HG03432 (cell line): ENCODE results near the gene AATF.

Experiments used
- ATAC-seq: cut with Tn5 transposase; IDR thresholded peaks from one replicate; pipeline ENCODE4 v1.9.1; 2021; ENCODE audit warnings: mild to moderate bottlenecking, moderate library complexity; ENCODE audit not compliant: unreplicated experiment

AATF gene

DNA sequence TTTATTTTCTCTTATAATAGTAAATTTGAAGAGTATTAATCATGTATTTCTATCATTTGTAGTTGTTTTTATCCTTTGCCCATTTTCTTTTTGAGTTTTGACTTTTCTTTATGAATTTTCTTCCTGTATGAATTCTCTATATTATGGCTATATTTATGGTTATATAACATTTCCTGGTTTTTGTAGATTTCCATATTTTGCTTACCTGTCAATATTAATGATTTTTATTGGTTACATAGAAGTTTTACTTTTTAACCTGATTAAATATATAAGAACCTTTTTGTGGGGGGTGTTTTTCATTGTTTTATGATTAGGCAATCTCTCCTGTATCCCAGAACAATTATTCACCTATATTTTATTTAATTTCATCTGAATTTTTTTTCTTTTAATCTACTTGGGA lies 93.2 kb downstream of the AATF start:
- ATAC-seq: no peak

DNA sequence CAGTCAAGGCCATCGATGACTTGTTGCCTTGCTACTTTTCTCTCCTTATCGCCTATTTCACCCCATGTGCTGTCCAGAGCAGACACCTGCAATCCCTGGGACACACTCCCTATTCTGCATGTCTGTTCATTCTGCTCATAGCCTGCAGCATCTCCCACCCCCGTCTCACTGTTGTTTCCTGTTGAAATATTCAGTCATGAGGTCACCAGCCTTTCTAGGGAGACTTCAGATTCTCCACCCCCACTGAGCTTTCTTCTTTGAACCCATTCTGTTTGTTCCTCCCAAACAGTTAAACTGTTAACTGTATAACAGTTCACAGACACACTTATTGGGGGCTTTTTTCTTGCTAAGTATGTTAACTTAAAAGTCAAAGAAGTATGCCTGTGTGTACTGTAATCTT lies 94.4 kb downstream of the AATF start:
- no peak for ATAC-seq

DNA sequence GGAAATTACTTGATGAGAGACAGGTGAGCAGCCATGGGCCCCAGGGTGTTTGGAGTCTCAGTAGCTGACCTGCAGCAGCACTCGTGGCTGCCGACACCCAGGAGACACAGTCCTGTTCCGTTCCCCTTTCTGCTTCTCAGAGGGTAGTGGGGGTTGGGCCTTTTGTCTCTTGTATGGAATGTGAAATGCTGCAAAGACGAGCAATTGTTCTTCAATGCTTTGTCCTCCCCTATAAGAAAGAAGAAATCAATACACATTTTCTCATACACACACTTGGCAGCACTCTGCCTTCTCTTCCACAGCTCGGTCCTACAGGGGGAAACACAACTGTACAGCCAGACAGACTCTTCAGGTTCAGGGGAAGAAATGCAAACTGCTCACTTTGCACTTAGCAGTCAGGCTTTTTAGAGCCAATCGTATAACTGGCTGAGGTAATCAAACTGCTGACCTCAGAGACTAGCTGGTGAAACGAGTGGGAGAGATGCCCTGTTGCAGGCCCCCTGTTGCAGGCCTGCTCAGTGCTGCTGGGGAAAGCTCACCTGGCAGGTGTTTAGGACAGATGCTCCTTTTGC lies 96.7 kb downstream of the AATF start:
- ATAC-seq: no peak

DNA sequence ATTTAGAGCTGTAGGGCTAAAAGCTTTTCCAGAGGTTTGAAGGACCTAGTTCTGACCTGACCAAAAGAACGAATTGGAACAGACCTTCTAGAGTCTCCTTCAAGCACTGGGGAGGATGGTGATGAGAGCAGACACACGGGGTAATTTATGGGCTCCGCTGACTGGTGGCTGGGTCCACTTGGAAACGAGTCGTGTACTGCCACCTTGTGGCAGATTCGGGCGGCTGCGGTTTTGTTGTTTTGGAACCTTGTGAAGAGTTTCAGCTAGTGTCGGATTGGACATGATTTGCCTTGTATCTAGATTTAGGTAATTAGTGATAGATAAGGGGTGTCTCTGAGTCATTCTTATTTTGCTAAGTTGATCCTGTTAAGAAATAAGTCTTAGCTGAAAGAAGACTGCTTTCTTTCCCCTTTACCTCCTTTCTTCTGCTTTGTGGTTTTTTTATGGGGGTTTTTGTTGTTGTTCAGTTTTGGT lies 98.9 kb downstream of the AATF start:
- no peak for ATAC-seq

DNA sequence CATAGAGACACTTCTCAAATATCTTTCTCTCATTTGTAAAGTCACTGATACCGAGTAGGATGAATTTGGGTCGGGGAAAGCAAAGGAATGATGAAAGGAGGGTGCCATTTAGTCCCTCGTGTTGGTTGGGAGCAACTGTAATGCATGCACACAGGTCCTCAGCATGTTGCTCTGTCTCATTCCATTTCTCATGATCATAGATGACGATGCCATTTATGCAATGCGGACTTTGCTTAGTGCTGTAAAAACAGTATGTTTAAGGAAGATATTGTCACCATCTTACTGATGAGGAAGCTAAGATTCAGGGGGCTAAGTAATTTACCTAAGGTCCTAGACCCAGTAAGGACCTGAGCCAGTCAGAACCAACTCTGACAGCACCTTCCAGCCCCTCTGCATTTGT lies 100.1 kb downstream of the AATF start:
- no peak for ATAC-seq

DNA sequence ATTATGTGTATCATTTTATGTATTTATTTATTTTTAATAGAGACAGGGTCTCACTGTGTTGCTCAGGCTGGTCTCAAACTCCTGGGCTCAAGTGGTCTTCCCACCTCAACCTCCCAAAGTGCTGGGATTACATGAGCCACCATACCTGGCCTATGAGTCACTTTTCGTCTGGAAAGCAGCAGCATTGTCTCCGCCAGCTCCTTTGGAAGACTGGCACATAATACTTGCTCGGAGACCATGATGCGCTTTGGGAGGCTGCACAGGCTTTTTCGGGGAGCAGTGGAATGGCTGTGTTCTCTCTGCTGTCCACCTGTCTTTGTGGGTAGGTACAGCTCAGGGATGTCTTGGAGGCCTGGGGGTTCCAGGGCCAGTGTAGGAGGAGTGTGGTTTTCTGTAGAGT lies 102.2 kb downstream of the AATF start:
- ATAC-seq: no peak

DNA sequence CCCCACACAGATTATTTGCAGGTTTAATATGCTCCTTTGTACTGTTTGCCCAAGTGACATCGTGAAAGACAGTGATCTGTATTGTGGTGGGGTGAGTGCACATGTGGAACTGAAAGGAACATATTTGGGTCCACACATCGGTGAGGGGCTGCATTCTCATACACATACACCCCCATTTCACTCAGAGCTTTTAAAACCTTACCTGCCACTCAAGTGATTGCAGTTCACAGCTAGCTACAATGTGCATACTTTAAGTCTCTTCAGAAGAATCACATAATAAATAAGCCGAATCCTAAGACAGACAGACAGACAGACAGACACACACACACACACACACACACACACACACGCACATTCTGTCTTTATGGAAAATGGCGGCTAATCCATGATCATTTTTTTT lies 102.6 kb downstream of the AATF start:
- no peak for ATAC-seq

DNA sequence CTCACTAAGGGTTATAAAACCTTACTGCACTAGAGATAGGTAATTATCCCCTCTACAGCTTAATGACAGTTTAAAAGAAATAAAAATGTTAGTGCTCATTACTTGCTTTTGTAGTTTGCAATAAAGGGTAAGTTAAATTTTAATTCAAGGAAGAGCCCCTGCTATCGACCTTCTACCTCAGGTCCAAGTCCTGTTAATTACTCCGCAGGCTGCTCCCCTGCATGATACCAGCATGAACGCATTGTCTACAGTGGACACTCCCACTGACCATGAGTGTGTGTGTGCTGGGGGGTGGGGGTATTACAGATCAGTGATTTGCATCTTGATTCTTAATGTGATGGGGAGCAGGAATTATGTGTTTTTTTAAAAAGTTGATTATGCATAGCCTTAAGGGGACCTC lies 103.1 kb downstream of the AATF start:
- ATAC-seq: no peak

DNA sequence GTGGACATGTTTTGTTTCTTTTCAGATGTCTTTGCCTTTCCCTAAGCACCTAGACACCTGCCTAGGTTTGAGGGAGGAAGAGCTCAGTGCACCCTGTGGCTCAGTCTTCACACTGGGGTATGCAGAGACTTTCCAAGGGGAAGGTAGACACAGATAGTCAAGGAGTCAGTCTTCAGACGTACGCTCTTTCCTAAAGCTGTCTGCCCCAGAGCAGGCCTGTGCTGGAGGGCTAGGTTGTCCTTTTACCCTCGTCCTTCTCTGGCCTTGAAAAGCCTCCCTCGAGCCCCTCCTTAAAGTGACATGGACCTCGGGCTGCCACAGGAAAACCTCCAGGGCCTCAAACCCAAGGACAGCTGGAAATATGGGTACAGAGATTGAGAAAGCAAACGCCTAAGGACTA lies 103.7 kb downstream of the AATF start:
- ATAC-seq: no peak

DNA sequence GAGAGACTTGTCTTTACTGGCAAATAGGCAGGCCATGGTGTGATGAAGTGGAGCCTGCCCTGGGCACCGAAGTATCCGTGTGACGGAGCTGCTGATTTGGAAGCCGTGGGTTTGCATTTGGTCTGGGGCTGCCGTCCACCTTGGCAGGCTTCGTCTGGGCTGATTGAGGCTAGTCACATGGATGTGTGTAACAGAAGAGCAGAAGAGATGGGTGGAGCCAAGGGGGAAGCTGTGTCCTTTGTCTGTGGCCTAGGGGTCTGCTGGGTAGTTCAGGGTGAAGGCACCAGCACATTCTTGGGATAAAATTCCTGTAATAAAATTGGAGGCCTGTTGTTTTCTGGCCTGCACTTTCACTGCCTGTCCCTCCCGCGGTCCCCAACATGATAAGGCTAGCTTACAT lies 106.1 kb downstream of the AATF start:
- no peak for ATAC-seq

DNA sequence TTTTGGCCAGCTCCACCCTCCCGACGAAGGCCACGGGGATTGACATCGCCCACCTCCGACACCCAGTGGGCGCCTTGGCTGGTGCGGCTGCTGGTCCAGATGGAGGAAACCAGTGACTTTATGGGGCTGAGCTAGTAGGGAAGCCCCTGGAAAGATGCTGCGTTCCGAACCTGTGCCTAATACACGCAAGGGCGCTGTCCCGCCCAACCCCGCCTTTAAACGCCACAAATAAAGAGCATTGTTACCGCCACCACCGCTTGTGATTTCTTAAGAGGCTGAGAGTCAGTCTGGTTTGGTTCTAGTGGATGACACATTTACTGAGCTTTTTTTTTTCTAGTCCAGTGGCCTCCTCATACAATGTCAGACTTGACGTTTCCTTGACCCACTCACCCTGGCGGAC lies 107.9 kb downstream of the AATF start:
- no peak for ATAC-seq

DNA sequence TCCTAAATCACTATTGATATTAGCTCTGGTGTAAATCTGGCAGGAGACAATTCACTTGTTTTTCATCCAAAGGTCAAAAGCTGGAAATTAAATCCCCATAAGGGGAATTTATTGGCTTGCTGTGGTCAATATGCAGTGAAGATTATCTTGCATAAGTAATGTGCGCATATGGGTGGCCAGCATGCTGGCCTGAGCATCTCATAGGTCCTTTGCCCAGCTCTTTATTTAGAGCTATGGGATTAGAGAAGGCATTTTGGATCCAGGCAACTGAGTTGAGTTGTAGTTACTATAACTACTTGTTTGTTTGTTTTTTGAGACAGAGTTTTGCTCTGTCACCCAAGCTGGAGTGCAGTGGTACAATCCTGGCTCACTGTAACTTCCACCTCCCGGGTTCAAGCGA lies 110.7 kb downstream of the AATF start:
- ATAC-seq: no peak

DNA sequence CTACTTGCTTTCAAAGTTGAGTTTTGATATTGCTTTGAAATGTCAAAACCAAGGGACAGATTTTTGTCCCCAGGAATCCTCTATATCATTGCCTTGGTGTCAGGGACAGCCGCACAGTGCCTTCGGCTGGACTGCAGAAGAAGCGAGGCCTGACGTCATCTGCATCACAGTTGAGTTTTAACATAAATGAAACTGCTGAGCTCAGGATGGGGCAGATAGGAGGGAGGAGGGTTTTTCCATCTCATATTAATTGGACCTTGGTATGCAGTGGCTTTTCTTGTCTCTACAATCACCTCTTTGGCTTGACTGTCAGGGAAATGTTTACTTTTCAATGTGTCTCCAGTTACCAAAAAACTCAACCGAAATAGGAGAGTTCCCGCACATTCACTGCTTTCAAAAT lies 111.3 kb downstream of the AATF start:
- no peak for ATAC-seq

DNA sequence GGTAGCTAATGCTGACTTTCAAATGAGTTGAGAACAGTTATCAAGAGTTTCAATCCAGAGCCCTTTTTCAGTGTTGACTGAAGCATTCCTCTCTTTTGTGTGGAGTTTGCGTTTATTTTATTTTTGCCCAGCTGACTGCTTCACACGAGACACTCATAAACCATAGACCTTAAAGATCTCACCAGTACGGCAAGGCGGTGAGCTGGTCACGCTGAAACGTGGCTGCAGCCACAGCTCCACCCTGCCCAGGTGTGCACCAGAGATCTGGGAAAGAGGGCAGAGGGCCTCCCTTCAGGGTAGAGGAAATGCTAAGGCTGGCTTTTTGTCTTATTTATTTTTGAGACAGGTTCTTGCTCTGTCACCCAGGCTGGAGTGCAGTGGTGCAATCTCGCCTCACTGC lies 112.2 kb downstream of the AATF start:
- no peak for ATAC-seq

DNA sequence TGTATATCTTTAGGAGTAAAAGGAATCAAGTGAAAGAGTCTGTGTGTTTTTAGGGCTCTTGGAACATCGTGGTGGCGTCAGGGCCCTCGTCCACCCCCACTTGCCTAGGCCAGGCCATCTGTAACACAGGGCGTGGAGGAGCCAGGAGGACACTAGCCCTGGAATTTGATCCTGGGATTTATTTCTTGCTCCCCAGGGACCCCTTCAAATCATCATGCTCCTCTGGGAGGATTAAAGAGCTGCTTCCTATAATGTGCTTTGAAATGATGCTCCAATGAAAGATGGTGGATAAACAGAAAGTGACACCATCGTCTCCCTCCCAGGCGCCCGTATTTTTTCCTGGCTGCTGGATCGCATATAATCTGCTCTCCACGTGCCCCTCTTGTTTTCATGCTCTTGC lies 113.3 kb downstream of the AATF start:
- ATAC-seq: no peak

DNA sequence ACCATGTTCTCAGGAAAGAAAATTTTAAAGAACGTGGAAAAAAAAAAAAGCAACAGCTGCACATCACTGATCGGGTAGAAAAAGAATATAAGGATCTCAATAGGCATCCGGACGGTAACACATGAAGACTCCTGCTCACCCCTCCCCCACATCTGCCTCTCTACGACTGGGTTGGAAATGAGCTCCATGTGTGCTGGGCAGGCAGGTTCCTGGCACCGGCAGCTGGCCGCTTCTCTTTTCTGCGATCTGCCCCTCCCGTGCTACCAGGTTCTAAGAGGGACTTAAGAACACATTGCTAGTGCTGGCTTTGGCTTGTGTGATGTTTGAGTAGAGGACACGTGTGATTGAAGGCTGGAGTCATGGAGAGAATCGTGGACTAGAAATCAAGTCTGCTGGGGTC lies 115.5 kb downstream of the AATF start:
- no peak for ATAC-seq

DNA sequence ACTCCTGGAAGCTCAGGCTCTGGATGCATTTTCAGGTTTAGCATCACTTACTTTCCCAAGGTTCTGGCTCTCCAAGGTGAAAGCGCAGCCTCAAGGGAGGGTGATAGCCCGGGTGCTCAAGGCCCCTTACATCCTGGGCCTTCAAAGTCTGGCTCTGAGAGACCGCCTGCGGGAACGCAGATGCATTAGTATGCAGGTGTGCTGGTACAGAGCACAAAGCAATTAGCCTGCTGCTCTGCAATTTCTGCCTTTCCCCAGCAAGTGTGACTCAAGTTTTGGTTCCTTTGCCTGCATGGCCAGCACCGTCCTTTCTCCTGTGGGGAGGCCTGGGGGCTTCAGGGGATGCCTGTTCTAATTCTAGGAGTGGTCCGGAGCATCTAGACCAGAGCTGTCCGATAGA lies 116.2 kb downstream of the AATF start:
- ATAC-seq: no peak

DNA sequence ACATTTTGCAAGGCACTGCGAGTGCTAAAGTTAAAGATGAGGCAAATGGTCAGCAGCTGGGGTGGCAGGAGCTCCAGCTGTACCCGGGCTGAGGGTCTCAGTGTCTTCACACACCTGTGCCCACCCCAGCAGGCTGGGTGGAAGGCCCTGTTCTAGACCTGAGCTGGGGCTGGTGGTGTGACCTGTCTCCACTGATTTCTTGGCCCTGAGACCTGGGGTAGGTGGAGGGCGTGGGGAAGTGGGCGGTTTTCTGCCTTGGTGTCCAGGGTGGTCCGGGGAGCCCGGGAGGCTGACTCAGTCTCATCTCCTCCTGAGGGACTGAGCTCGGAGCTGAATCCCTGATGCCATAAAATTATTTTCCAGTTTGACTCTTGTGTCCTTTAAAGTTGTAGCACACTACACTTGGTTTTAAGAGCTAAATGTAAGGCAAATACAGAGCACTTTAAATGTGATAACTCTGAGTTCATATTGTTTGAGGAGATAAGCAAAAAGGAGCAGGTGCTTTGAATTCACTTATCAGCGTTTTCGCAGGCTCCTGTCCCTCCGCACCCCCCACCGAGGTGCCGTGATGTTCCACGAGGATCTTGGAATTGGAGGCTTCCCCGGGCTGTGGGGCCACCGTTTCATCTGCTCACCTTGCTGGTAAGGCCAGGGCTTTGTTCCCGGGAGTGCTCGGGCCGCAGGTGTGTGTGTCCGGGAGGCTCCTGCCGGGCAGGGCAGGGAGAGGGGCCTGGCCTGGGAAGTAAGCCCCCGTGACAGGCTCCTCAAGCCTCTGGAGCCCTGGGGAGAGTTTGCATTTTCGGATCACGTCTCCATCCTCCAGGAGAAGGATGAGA lies 117.0 kb downstream of the AATF start:
- no peak for ATAC-seq

DNA sequence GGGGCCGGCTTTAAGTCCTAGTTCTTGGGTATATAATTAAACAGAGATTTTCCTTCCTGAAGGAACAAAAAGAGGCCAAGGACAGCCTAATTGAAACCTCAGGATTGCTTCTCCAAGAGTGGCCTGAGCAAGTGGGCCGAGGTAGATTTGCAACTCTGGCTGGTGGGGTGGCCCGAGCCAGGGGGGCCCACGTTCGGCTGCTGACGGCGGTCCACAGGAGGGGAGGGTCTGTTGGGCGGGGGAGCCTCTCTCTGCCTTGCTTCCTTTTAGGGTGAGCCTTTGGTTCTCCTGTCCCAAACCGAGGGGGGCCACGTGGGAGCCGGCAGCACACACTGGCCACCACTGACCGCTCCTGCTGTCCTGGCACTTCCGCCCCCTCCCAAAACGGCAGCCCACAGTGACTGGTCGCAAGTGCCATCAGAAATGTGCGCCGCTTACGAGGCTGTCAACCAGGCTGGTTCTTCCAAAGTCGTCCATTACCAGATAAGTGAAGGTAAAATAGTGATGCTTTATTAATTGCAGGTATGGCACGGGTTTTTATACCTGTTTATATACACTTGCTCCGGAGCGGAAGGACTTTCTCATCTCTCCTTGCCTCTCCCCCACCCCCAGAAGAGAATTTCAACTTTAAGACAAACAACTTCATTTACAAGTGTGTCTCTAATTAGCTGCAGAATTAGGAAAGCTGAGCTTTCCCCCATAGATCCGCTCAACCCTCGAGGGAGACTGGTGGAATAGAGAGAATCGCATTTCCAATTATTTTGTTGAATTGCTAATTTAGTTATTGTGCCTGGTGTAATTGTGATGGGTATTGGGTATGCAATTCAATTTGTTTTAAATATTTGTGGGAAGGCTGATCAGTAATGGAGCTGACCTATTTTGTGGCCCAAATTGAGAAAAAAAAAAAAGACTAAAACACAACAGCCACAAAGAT lies 117.8 kb downstream of the AATF start:
- ATAC-seq: no peak

DNA sequence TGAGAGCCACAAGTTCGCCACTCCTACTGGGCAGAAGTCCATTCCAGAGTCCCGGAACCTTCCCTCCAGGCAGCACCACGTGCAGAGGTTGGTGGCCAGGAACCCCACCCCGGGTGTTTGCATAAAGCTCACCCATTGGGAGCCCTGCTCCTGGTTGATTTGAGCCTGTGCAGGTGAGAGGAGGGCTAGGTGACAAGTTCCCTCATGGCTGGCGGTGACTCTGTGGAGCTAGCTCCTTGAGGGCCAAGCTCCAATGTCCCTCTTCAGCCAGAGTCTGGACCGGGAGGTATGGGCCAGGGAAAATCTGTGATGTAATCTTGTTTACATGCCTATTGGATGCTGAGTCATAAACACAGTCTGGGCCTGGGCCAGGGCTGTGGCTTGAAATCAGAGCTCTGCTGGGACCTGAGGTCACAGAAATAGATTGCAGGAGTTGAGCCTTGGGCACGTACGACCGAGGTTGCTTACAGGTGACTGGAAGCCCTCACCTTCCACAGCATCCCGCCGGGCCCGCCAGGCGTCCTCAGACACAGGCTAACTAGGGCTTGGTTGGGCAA lies 118.9 kb downstream of the AATF start:
- no peak for ATAC-seq

DNA sequence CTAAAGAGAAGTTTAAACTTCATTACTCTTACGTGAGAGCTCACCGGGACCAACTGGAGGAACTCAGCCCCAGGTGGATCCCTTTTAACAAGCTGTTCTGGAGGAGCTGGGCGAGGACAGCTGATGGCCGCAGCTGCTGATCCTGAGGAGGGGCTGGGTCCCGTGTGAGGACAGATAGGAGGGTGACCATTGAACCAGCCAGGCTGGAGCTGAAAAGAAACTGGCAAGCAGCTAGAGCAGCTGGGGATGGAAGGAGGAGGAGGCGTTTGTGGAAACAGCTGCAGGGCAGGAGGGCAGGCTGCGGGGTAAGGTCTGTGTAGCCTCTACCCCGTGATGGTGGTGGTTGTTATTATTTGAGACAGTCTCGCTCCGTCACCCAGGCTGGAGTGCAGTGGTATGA lies 119.5 kb downstream of the AATF start:
- no peak for ATAC-seq
